ENCODE data around the gene FGF14.

Gene FGF14

GRCh38 chr13:102367836-102368235 is 34.0 kb downstream of the FGF14 start:
- no peak for DNase-seq (ENCODE audit: low read depth in 3 of 3)

GRCh38 chr13:102361113-102361512 is 40.7 kb downstream of the FGF14 start:
- DNase-seq (ENCODE audit: low read depth in 3 of 3): no peak

GRCh38 chr13:102359264-102359663 is 42.6 kb downstream of the FGF14 start:
- DNase-seq (ENCODE audit: low read depth in 3 of 3): no peak

- no peak for DNase-seq (ENCODE audit: low read depth in 3 of 3)
These were observed 46.6 kb downstream of the FGF14 start for GRCh38 chr13:102355251-102355650.

GRCh38 chr13:102354011-102354410 is 47.8 kb downstream of the FGF14 start:
- no peak for DNase-seq (ENCODE audit: low read depth in 3 of 3)

- DNase-seq (ENCODE audit: low read depth in 3 of 3): no peak
These were observed 50.3 kb downstream of the FGF14 start for GRCh38 chr13:102351521-102351920.

- no peak for DNase-seq (ENCODE audit: low read depth in 3 of 3)
These were observed 54.4 kb downstream of the FGF14 start for GRCh38 chr13:102347490-102347889.

- DNase-seq (ENCODE audit: low read depth in 3 of 3): no peak
These were observed 55.1 kb downstream of the FGF14 start for GRCh38 chr13:102346769-102347168.

- DNase-seq (ENCODE audit: low read depth in 3 of 3): no peak
These were observed 57.4 kb downstream of the FGF14 start for GRCh38 chr13:102344410-102344809.

GRCh38 chr13:102333320-102334198 is 68.3 kb downstream of the FGF14 start:
- no peak for DNase-seq (ENCODE audit: low read depth in 3 of 3)

GRCh38 chr13:102328909-102329308 is 72.9 kb downstream of the FGF14 start:
- DNase-seq (ENCODE audit: low read depth in 3 of 3): no peak

- DNase-seq (ENCODE audit: low read depth in 3 of 3): no peak
These were observed 74.7 kb downstream of the FGF14 start for GRCh38 chr13:102327119-102327617.

GRCh38 chr13:102326381-102327118 is 75.3 kb downstream of the FGF14 start:
- DNase-seq (ENCODE audit: low read depth in 3 of 3): no peak

GRCh38 chr13:102325321-102325720 is 76.5 kb downstream of the FGF14 start:
- no peak for DNase-seq (ENCODE audit: low read depth in 3 of 3)

GRCh38 chr13:102323505-102323904 is 78.3 kb downstream of the FGF14 start:
- no peak for DNase-seq (ENCODE audit: low read depth in 3 of 3)

- no peak for DNase-seq (ENCODE audit: low read depth in 3 of 3)
These were observed 78.8 kb downstream of the FGF14 start for GRCh38 chr13:102323012-102323411.

- no peak for DNase-seq (ENCODE audit: low read depth in 3 of 3)
These were observed 79.6 kb downstream of the FGF14 start for GRCh38 chr13:102322211-102322610.

GRCh38 chr13:102318233-102318632 is 83.6 kb downstream of the FGF14 start:
- no peak for DNase-seq (ENCODE audit: low read depth in 3 of 3)

GRCh38 chr13:102317593-102317992 is 84.3 kb downstream of the FGF14 start:
- no peak for DNase-seq (ENCODE audit: low read depth in 3 of 3)

GRCh38 chr13:102316732-102317131 is 85.1 kb downstream of the FGF14 start:
- DNase-seq (ENCODE audit: low read depth in 3 of 3): no peak

GRCh38 chr13:102312841-102313240 is 89.0 kb downstream of the FGF14 start:
- DNase-seq (ENCODE audit: low read depth in 3 of 3): no peak

- DNase-seq (ENCODE audit: low read depth in 3 of 3): no peak
These were observed 89.9 kb downstream of the FGF14 start for GRCh38 chr13:102311901-102312300.

GRCh38 chr13:102311419-102311796 is 90.4 kb downstream of the FGF14 start:
- DNase-seq (ENCODE audit: low read depth in 3 of 3): no peak
